Activated CD4-positive, alpha-beta memory T cell treated with anti-CD3 and anti-CD28 coated beads for 36 hours (primary cell): ENCODE measurements around the gene CRTC3. TPM values are rescaled to one million over a fixed set of nuclear protein-coding genes. Genes with fewer than 3 reads are reported as not detected.
A peak's percentile ranks its signal among the peaks of the same experiment; 100 is the strongest.
"Not testable (repeated sequence)": the region's sequence is repeated elsewhere in the genome, so short reads cannot be mapped to it uniquely, and the experiment has no call there.

ENCODE experiments used
- CTCF ChIA-PET: fragments of 350-600 bp; sonication (Branson Sonifier 250); formaldehyde crosslinking; loops from one replicate; lab custom pipeline; 2021; ENCODE audit warnings: antibody characterized with exemption, inconsistent platforms; lab: Charles Lee
- POLR2A ChIA-PET: fragments of 350-600 bp; sonication (Branson Sonifier 250); formaldehyde crosslinking; loops from one replicate; lab custom pipeline; 2021; ENCODE audit warnings: antibody characterized with exemption; lab: Charles Lee
- DNase-seq: peaks from one replicate; pipeline ENCODE4 v3.0.0-alpha.2; 2020
- H3K27ac Mint-ChIP-seq: one replicate; pipeline ENCODE4 v1.8.0; 2021; ENCODE audit warnings: mixed read lengths
- H3K27me3 Mint-ChIP-seq: one replicate; pipeline ENCODE4 v1.8.0; 2021; ENCODE audit warnings: mixed read lengths
- H3K36me3 Mint-ChIP-seq: one replicate; pipeline ENCODE4 v1.8.0; 2021; ENCODE audit warnings: mixed read lengths
- H3K4me1 Mint-ChIP-seq: one replicate; pipeline ENCODE4 v1.8.0; 2021; ENCODE audit warnings: low read depth, mixed read lengths
- H3K4me3 Mint-ChIP-seq: one replicate; pipeline ENCODE4 v1.8.0; 2021; ENCODE audit warnings: mild to moderate bottlenecking, mixed read lengths
- H3K9me3 Mint-ChIP-seq: one replicate; pipeline ENCODE4 v1.8.0; 2021; ENCODE audit warnings: mixed read lengths
- intact Hi-C: fragments of 100-400 bp; cut with micrococcal nuclease; formaldehyde crosslinking; loops from one replicate; pipeline ENCODE4 v1.15.1; 2023
- total RNA-seq, 2 experiments: library from RNA; stranded (reverse); gene quantifications; one replicate each; pipeline ENCODE4 v1.2.3, GENCODE V29; 2021

CRTC3 gene
- total RNA-seq, 2 experiments from 2014 or later: 34.7 to 37.8 TPM

DNA sequence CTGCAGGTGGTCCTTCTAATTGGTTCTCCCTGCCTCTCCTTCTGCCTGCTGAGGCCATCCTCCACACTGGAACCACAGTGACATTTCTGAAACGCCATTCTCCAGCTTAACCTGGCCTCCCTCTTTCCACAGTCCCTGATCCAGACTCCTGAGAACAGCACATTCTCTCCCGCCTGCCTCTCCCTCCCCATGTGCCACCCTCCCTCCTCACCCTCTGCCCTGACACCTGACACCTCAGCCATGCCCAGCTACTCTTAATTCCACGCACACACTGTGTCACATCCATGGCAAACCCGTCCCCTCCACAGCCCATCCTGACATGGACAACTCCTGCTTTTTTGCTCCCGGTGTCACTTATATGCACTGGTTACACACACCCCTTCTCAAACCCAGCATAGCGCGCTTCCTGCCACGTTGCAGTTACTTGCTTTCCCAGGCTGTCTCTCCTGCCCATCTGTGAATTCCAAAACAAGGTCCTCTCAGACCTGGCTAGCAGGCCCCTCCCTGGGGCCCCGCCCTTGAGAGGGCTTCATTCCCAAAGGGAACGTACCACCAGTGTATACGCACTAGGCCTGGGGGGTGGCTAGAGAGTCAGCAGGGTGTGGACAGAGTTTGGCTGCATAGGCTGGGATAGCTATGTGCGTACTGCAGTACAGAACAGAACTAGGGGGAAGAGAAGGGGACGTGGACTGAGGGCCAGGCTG is 94.7 kb downstream of the CRTC3 start:
- CTCF ChIA-PET: interaction anchor here (1.8 kb wide), 1 partner anchor 261 kb away, joined by 4 read pairs; no protein-coding TSS in a partner anchor
- H3K4me1 Mint-ChIP-seq: peaks cover 13% of the 10 kb centered on the region
- no peak for DNase-seq
- peaks cover 27% of the 10 kb centered on the region for H3K36me3 Mint-ChIP-seq
- intact Hi-C loops: no loop called here
- no peak overlapping the region for H3K27ac Mint-ChIP-seq
- H3K9me3 Mint-ChIP-seq: no peaks in the 10 kb centered on the region
- H3K4me3 Mint-ChIP-seq: no peak overlapping the region
- POLR2A ChIA-PET: no interaction called here
- H3K27me3 Mint-ChIP-seq: no peaks in the 10 kb centered on the region

DNA sequence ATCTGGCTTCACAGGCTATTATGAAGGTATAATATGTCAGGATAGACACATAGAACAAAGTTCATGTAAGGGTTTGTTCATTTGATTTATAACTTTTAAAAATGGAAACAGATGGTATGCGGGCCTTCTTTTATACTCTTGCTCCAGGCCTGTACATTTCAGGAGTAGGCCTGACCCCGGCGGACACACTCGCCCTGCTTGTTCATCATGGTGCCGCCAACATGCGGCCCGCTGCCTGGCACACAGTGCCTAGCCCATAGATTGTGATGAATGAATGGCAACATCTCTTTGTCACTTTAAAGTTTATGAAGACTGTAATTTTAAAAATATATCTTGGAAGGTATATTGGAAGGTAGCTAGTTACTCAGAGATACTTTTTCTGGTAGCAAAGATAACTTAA is 95.3 kb downstream of the CRTC3 start:
- DNase-seq: no peak
- Mint-ChIP-seq H3K27ac (no peak overlapping the region), H3K4me1 (peaks cover 7% of the 10 kb centered on the region), H3K9me3 (no peaks in the 10 kb centered on the region), H3K36me3 (peaks cover 22% of the 10 kb centered on the region), H3K27me3 (no peaks in the 10 kb centered on the region), H3K4me3 (no peak overlapping the region)
- ChIA-PET CTCF (interaction anchor here (1.8 kb wide), 1 partner anchor 261 kb away, joined by 4 read pairs; no protein-coding TSS in a partner anchor), POLR2A (no interaction called here)
- intact Hi-C loops: no loop called here

DNA sequence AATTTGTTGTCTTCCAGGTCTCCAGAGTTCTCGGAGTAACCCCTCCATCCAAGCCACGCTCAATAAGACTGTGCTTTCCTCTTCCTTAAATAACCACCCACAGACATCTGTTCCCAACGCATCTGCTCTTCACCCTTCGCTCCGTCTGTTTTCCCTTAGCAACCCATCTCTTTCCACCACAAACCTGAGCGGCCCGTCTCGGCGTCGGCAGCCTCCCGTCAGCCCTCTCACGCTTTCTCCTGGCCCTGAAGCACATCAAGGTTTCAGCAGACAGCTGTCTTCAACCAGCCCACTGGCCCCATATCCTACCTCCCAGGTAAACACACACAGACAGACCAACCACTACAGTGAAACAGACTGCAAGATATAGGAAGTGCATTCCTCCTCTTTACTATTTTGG is 99.5 kb downstream of the CRTC3 start:
- Mint-ChIP-seq H3K9me3 (no peaks in the 10 kb centered on the region), H3K4me1 (peaks cover 5% of the 10 kb centered on the region), H3K27me3 (no peaks in the 10 kb centered on the region), H3K4me3 (no peak overlapping the region), H3K36me3 (peaks cover 23% of the 10 kb centered on the region), H3K27ac (no peak overlapping the region)
- POLR2A ChIA-PET: no interaction called here
- intact Hi-C loops: no loop called here
- CTCF ChIA-PET: no interaction called here
- DNase-seq: no peak

DNA sequence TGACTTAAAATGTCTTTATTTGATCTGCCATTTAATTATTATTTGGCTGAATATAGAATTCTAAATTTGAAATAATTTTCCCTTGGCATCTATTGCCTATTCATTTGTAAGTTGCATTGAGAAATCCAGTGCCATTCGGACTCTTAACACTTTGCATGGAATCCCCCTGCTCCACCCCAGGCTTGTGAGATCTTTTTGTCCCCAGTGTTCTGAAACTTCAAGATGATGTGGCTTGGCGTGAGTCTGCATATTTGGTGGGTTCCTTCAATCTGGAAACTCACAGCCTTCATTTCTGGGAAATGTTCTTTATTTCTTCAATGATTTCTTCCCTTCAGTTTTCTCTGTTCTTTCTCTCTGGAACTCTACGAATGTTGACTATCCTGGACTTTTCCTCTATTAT is 103.6 kb downstream of the CRTC3 start:
- ChIA-PET CTCF (no interaction called here), POLR2A (no interaction called here)
- intact Hi-C loops: no loop called here
- no peaks in the 10 kb centered on the region for H3K27me3 Mint-ChIP-seq
- no peak overlapping the region for H3K27ac Mint-ChIP-seq
- no peak overlapping the region for H3K4me3 Mint-ChIP-seq
- no peaks in the 10 kb centered on the region for H3K9me3 Mint-ChIP-seq
- no peak for DNase-seq
- H3K4me1 Mint-ChIP-seq: peaks cover 5% of the 10 kb centered on the region
- H3K36me3 Mint-ChIP-seq: peaks cover 35% of the 10 kb centered on the region

DNA sequence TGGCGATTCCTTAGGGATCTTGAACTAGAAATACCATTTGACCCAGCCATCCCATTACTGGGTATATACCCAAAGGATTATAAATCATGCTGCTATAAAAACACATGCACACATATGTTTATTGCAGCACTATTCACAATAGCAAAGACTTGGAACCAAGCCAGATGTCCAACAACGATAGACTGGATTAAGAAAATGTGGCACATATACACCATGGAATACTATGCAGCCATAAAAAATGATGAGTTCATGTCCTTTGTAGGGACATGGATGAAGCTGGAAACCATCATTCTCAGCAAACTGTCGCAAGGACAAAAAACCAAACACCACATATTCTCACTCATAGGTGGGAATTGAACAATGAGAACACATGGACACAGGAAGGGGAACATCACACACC is 107.3 kb downstream of the CRTC3 start:
- CTCF ChIA-PET, H3K27ac Mint-ChIP-seq, intact Hi-C loops, H3K4me3 Mint-ChIP-seq, H3K4me1 Mint-ChIP-seq, H3K27me3 Mint-ChIP-seq, POLR2A ChIA-PET, DNase-seq, H3K9me3 Mint-ChIP-seq: not testable (repeated sequence)
- peaks cover 32% of the 10 kb centered on the region for H3K36me3 Mint-ChIP-seq

DNA sequence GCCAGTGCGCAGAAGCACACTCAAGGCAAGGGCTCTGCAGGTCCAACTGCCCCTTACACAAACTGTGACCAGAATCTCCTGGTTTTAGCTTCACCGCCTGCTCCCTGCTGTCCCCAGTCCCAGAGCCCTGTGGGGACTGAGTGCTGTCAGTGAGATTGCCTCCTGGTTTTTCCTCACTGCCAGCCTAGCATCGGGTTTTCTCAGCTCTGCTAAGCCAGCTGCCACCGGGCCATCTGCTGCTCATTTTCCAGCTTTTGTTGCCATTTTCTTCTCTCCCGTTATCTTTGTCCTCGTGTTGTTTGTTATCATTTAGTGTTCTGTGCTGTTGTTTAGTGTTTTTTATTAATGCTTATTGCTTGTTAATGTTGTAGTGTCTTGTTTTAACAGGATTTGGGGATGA is 108.0 kb downstream of the CRTC3 start:
- DNase-seq: peak; percentile 7
- H3K9me3 Mint-ChIP-seq: no peaks in the 10 kb centered on the region
- intact Hi-C loops: no loop called here
- POLR2A ChIA-PET: no interaction called here
- H3K36me3 Mint-ChIP-seq: peaks cover 37% of the 10 kb centered on the region
- H3K27me3 Mint-ChIP-seq: no peaks in the 10 kb centered on the region
- H3K4me1 Mint-ChIP-seq: peaks cover 5% of the 10 kb centered on the region
- CTCF ChIA-PET: no interaction called here
- no peak overlapping the region for H3K4me3 Mint-ChIP-seq
- no peak overlapping the region for H3K27ac Mint-ChIP-seq

DNA sequence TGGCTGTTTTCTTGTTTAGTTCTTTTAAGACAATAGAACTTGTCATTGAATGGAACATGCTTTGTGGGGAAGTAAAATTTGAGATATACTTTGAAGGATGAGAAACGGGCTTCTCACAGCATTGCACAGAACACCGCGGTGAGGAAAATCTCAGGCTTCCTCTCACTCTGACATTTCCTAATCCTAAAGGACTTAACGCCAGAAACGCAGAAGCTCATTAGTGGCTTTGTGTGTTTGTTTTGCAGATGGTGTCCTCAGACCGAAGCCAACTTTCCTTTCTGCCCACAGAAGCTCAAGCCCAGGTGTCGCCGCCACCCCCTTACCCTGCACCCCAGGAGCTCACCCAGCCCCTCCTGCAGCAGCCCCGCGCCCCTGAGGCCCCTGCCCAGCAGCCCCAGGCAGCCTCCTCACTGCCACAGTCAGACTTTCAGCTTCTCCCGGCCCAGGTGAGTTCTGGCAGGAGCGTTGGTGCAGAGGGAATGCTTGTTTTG is 108.5 kb downstream of the CRTC3 start:
- ChIA-PET POLR2A (no interaction called here), CTCF (no interaction called here)
- intact Hi-C loops: no loop called here
- H3K27me3 Mint-ChIP-seq: no peaks in the 10 kb centered on the region
- no peak for DNase-seq
- no peaks in the 10 kb centered on the region for H3K9me3 Mint-ChIP-seq
- no peak overlapping the region for H3K27ac Mint-ChIP-seq
- H3K4me1 Mint-ChIP-seq: peaks cover 5% of the 10 kb centered on the region
- no peak overlapping the region for H3K4me3 Mint-ChIP-seq
- peaks cover 40% of the 10 kb centered on the region for H3K36me3 Mint-ChIP-seq

DNA sequence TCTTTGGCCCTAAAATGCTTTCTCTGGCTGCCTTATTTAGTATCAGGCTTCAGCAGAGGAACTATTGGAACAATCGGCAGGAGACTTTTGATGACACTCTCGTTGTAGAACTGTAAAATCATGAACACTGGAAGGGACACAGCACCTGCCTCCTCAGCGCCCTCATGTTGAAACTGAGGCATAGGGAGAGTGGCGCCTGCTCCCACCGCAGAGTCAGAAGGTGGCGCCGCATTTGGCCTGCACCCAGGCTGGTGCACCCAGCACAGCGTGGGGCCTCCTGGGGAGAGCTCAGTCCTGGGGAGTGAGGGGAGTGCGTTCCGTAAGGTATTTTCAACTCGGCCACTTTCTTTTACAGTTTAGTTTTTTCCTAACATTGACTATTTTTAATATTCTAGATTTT is 109.2 kb downstream of the CRTC3 start:
- no peaks in the 10 kb centered on the region for H3K27me3 Mint-ChIP-seq
- CTCF ChIA-PET: no interaction called here
- H3K4me1 Mint-ChIP-seq: no peaks in the 10 kb centered on the region
- peaks cover 38% of the 10 kb centered on the region for H3K36me3 Mint-ChIP-seq
- H3K27ac Mint-ChIP-seq: no peak overlapping the region
- H3K9me3 Mint-ChIP-seq: no peaks in the 10 kb centered on the region
- POLR2A ChIA-PET: no interaction called here
- DNase-seq: no peak
- H3K4me3 Mint-ChIP-seq: no peak overlapping the region
- intact Hi-C loops: no loop called here

DNA sequence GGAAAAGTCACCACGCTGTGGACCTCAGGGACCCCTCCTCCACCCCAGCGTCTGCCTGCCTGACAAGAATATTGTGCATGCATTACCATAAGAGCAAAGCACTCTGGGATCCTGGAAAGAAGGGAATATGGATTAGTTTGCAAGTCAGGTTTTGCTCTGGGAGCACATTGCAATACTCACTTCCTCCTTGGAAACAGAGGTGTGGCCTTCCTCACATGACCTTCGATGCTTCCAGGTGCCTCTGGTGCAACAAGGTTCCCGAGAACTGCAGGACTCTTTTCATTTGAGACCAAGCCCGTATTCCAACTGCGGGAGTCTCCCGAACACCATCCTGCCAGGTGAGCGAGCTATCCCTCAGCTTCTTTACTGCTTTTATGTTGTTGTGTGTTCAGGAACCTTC is 111.1 kb downstream of the CRTC3 start:
- intact Hi-C loops: no loop called here
- no peak overlapping the region for H3K27ac Mint-ChIP-seq
- POLR2A ChIA-PET: no interaction called here
- H3K4me3 Mint-ChIP-seq: no peak overlapping the region
- CTCF ChIA-PET: interaction anchor here (1.4 to 3.7 kb wide), 2 partner anchors 245 to 320 kb away, joined by 3 to 14 read pairs; no protein-coding TSS in a partner anchor
- H3K9me3 Mint-ChIP-seq: no peaks in the 10 kb centered on the region
- DNase-seq: no peak
- H3K27me3 Mint-ChIP-seq: no peaks in the 10 kb centered on the region
- H3K4me1 Mint-ChIP-seq: no peaks in the 10 kb centered on the region
- H3K36me3 Mint-ChIP-seq: peaks cover 28% of the 10 kb centered on the region

DNA sequence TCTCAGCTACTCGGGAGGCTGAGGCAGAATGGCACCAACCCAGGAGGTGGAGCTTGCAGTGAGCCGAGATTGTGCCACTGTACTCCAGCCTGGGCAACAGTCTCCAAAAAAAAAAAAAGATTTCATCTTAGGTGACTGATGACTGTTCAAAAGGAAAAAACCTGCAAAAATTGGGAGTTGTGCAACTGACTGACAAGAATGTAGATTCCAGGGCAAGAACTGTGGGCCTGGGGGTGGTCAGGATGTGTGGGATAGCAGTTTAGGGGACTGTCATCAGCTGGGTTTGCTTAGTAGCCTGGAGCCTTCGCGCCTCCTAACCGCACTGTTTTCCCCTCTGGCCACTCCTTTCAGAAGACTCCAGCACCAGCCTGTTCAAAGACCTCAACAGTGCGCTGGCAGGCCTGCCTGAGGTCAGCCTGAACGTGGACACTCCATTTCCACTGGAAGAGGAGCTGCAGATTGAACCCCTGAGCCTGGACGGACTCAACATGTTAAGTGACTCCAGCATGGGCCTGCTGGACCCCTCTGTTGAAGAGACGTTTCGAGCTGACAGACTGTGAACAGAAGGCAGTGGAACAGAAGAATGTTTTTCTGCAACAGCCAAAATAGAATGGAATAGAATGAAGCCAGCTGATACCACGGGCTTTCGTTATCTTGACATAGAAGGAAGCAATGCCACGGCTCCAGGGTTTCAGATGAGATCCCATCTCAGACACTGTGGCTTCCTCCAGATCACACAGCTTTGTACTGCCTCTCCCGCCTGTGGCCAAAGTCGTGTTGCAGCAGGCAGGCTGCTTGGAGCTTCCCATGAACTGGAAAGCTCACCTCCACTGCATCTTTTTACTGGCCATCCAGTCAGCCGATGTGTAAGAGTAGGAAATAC is 112.1 kb downstream of the CRTC3 start:
- Mint-ChIP-seq H3K27me3 (no peaks in the 10 kb centered on the region), H3K9me3 (no peaks in the 10 kb centered on the region), H3K36me3 (peaks cover 26% of the 10 kb centered on the region), H3K27ac (no peak overlapping the region), H3K4me3 (no peak overlapping the region), H3K4me1 (no peaks in the 10 kb centered on the region)
- CTCF ChIA-PET: interaction anchor here (1.4 to 3.7 kb wide), 3 partner anchors 244 to 321 kb away, joined by 3 to 14 read pairs (median 5); partner anchors contain the start of gene UNC45A
- POLR2A ChIA-PET: no interaction called here
- DNase-seq: no peak
- intact Hi-C loops: no loop called here

DNA sequence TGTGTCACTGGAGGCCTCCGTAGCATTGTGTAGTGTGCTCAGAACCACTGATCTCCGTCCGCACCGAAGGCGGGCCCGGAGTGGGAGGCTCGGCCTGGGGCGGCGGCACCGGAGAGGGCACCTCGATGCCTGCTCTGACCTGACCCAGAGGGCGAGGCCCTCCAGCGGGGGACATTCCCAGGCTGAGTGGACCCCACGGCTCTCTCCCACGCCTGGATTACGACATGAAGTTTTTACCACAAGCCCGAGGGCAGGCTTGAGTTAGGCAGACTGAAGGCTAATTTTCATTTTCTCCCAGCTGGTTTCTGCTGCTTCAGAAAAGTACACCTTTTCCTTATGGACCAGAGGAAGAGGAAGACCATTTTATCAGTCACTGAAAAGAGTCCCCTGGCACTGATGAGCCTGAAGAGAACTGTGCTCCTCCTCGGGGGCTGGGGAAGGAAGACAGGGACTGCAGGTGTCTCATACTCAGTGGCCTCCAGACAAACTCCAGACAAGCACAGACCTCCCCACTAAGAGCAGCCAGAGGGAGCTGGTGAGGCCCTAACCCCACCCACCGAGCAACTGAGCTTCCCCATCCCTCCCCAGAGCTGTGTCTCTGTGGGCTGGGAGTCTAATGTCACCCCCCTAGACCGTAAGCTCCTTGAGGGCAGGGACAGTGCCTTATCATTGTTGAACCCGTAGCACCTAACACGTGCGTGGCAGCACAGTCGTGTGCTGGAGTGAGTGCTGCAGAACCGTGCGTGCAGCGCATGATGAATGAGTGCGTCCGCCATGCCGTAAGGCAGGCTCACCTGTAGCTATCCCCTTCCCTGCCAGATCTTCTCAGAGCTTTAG is 113.0 kb downstream of the CRTC3 start:
- intact Hi-C loops: no loop called here
- H3K36me3 Mint-ChIP-seq: peaks cover 26% of the 10 kb centered on the region
- no peak for DNase-seq
- no peak overlapping the region for H3K27ac Mint-ChIP-seq
- no peak overlapping the region for H3K4me3 Mint-ChIP-seq
- POLR2A ChIA-PET: interaction anchor here (0.6 kb wide), 1 partner anchor 316 kb away, joined by 3 read pairs; no protein-coding TSS in a partner anchor
- CTCF ChIA-PET: interaction anchor here (0.9 to 3.7 kb wide), 4 partner anchors 243 to 323 kb away, joined by 3 to 14 read pairs (median 4); partner anchors contain the start of gene UNC45A
- no peaks in the 10 kb centered on the region for H3K27me3 Mint-ChIP-seq
- no peaks in the 10 kb centered on the region for H3K9me3 Mint-ChIP-seq
- H3K4me1 Mint-ChIP-seq: no peaks in the 10 kb centered on the region
